Posterior cingulate gyrus (tissue), 11 donors: ENCODE measurements around the gene KRT17.
"Not testable (repeated sequence)": the region's sequence is repeated elsewhere in the genome, so short reads cannot be mapped to it uniquely, and the experiment has no call there.

Experiments used
- DNase-seq, 10 donors: peaks; one replicate each; pipeline versions ENCODE4 v3.0.0 to v3.0.0-alpha.2; 2020 to 2021; ENCODE audit warnings: mixed read lengths in 3 of 10
- intact Hi-C: fragments of 100-400 bp; cut with DNase I; formaldehyde crosslinking; loops from one replicate; pipeline ENCODE4 v1.15.1; 2023

Gene KRT17

GRCh38 chr17:41610061-41610517 is 14.3 kb downstream of the KRT17 start:
- intact Hi-C loops = not testable (repeated sequence)
- DNase-seq = peak in 2 of 10 donors; percentile 47 to 80

- intact Hi-C loops, DNase-seq: not testable (repeated sequence)
These were observed 17.4 kb downstream of the KRT17 start for GRCh38 chr17:41606930-41607329.

- intact Hi-C loops = no loop called here
- DNase-seq = no peak
These were observed 21.9 kb downstream of the KRT17 start for GRCh38 chr17:41602524-41602923.

- DNase-seq = peak in 1 of 10 donors; percentile 13
- intact Hi-C loops = no loop called here
These were observed 24.1 kb downstream of the KRT17 start for GRCh38 chr17:41600318-41600717.

GRCh38 chr17:41599680-41600079 is 24.7 kb downstream of the KRT17 start:
- peak in 1 of 10 donors; percentile 3 for DNase-seq
- intact Hi-C loops = no loop called here

- intact Hi-C loops = no loop called here
- peak in 1 of 10 donors; percentile 19 for DNase-seq
These were observed 28.8 kb downstream of the KRT17 start for GRCh38 chr17:41595585-41595984.

- intact Hi-C loops = no loop called here
- no peak for DNase-seq
These were observed 29.9 kb downstream of the KRT17 start for GRCh38 chr17:41594363-41594915.

GRCh38 chr17:41593306-41593981 is 30.9 kb downstream of the KRT17 start:
- intact Hi-C loops = no loop called here
- DNase-seq = no peak

GRCh38 chr17:41592601-41593305 is 31.6 kb downstream of the KRT17 start:
- no peak for DNase-seq
- intact Hi-C loops = no loop called here

- DNase-seq = no peak
- intact Hi-C loops = no loop called here
These were observed 35.1 kb downstream of the KRT17 start for GRCh38 chr17:41589301-41589700.

GRCh38 chr17:41588126-41588810 is 36.1 kb downstream of the KRT17 start:
- no peak for DNase-seq
- intact Hi-C loops = no loop called here

GRCh38 chr17:41586863-41587495 is 37.4 kb downstream of the KRT17 start, which contains the start of gene KRT14:
TSS of gene KRT14 (minus strand) at chr17:41586895. CDS start at chr17:41586834, 61 bp downstream.
- DNase-seq = no peak
- intact Hi-C loops = no loop called here

- no peak for DNase-seq
- intact Hi-C loops = no loop called here
These were observed 38.9 kb downstream of the KRT17 start for GRCh38 chr17:41585301-41586056.

- DNase-seq, intact Hi-C loops: not testable (repeated sequence)
These were observed 39.9 kb downstream of the KRT17 start for GRCh38 chr17:41584331-41584927.

GRCh38 chr17:41583137-41584127 is 40.9 kb downstream of the KRT17 start:
- intact Hi-C loops = no loop called here

GRCh38 chr17:41582061-41582968 is 42.1 kb downstream of the KRT17 start:
- DNase-seq, intact Hi-C loops: not testable (repeated sequence)

More at GRCh38 chr17:41583137-41584127, 40.9 kb downstream of the KRT17 start:
- DNase-seq = no peak
